ENCODE measurements around the gene LRRC7.

DNA sequence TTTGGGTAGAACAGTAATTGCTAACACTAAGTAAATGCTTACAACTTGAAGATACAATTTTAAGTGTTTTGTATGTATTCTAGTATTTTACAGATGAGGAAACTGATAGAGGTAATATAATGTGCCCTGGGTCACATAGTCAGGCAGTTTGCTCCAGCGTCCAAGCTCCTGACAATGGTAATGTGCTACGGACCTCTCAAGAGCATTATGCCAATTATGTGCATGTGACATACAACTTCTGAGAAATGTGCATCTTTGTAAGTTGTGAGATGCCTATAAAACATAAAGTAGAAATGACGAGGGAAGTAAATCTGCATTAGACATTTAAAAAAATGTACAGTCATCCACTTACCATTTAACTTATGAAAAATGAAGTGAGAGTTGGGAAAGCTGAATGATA is 186.8 kb downstream of the LRRC7 start:
- TF ChIP-seq POLR2A (IDR thresholded peaks at IDR 0.05) (no peak), EP300 (IDR thresholded peaks at IDR 0.05) (no peak)
- TF ChIP-seq, protein P1, sequence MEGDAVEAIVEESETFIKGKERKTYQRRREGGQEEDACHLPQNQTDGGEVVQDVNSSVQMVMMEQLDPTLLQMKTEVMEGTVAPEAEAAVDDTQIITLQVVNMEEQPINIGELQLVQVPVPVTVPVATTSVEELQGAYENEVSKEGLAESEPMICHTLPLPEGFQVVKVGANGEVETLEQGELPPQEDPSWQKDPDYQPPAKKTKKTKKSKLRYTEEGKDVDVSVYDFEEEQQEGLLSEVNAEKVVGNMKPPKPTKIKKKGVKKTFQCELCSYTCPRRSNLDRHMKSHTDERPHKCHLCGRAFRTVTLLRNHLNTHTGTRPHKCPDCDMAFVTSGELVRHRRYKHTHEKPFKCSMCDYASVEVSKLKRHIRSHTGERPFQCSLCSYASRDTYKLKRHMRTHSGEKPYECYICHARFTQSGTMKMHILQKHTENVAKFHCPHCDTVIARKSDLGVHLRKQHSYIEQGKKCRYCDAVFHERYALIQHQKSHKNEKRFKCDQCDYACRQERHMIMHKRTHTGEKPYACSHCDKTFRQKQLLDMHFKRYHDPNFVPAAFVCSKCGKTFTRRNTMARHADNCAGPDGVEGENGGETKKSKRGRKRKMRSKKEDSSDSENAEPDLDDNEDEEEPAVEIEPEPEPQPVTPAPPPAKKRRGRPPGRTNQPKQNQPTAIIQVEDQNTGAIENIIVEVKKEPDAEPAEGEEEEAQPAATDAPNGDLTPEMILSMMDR (IDR thresholded peaks at IDR 0.05) = no peak

All from ovary (tissue), 3 donors.